Measurements from ENCODE around the gene TNIK. TPM values are rescaled to one million over a fixed set of nuclear protein-coding genes. Genes with fewer than 3 reads are reported as not detected.

Gene TNIK
- total RNA-seq, 1 donor from 2014 or later = 1.1 TPM

- no peak for DNase-seq (ENCODE audit: low read depth)
- H3K4me3 ChIP-seq (ENCODE audit: low read depth, low read length) = no peak overlapping the region
- TF ChIP-seq CTCF (IDR thresholded peaks at IDR 0.05; ENCODE audit: insufficient read depth, low read length, severe bottlenecking) = no peak
- H3K36me3 ChIP-seq (ENCODE audit: control insufficient read depth, insufficient read depth, low read length) = no peaks in the 10 kb centered on the region
- no peaks in the 10 kb centered on the region for H3K27me3 ChIP-seq (ENCODE audit: control insufficient read depth, insufficient read depth, low read length)
- no peak for FAIRE-seq
Measured at GRCh38 chr3:171212648-171213047, 247.6 kb downstream of the TNIK start.

DNA sequence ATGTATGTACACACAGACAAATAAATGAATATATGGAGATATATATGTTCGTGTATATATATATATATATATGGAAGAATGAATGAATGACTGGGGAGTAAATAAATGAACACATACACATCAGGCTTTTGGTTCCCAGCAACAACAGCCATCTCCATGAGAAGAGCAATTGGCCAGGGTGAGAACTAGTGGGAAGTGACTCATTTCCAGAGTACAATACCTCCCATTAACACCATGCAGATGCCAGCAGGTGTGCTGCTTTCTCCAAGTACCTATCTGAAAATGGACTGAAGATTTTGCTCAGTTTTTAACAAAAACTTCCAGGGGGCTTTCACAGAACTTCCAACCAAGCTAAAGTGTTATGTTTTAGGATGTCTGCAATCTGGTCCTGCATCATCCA is 253.9 kb downstream of the TNIK start:
- DNase-seq (ENCODE audit: low read depth) (peak; percentile 35), FAIRE-seq (no peak)
- no peak for TF ChIP-seq CTCF (IDR thresholded peaks at IDR 0.05; ENCODE audit: insufficient read depth, low read length, severe bottlenecking)
- Histone ChIP-seq H3K27me3 (ENCODE audit: control insufficient read depth, insufficient read depth, low read length) (no peaks in the 10 kb centered on the region), H3K36me3 (ENCODE audit: control insufficient read depth, insufficient read depth, low read length) (no peaks in the 10 kb centered on the region), H3K4me3 (ENCODE audit: low read depth, low read length) (no peak overlapping the region)

GRCh38 chr3:171204942-171205341 is 255.3 kb downstream of the TNIK start:
- Histone ChIP-seq H3K27me3 (ENCODE audit: control insufficient read depth, insufficient read depth, low read length) (no peaks in the 10 kb centered on the region), H3K36me3 (ENCODE audit: control insufficient read depth, insufficient read depth, low read length) (no peaks in the 10 kb centered on the region), H3K4me3 (ENCODE audit: low read depth, low read length) (no peak overlapping the region)
- TF ChIP-seq CTCF (IDR thresholded peaks at IDR 0.05; ENCODE audit: insufficient read depth, low read length, severe bottlenecking) = no peak
- DNase-seq (ENCODE audit: low read depth) (peak; percentile 68), FAIRE-seq (no peak)

DNA sequence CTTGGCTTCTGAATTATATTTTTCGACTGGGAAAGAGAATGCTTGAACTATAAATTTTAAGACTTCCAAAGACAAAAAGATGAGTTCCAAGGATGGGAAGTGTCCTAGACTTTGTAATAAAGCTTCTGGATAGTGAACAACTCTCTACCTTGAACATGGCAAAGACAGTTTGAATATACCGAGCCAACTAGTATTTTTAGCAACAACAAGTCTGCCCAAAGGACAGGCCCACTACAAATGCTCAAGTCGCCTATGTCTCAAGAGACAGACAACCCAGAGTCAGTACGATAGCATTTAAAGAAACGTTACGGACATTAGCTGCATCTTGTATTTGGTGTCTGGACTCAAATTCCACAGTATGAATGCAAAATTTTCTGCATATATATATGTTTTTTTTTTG is 258.4 kb downstream of the TNIK start:
- Histone ChIP-seq H3K27me3 (ENCODE audit: control insufficient read depth, insufficient read depth, low read length) (no peaks in the 10 kb centered on the region), H3K4me3 (ENCODE audit: low read depth, low read length) (no peak overlapping the region), H3K36me3 (ENCODE audit: control insufficient read depth, insufficient read depth, low read length) (no peaks in the 10 kb centered on the region)
- FAIRE-seq (no peak), DNase-seq (ENCODE audit: low read depth) (no peak)
- TF ChIP-seq CTCF (IDR thresholded peaks at IDR 0.05; ENCODE audit: insufficient read depth, low read length, severe bottlenecking) = no peak

- DNase-seq (ENCODE audit: low read depth) = no peak
- no peak overlapping the region for H3K4me3 ChIP-seq (ENCODE audit: low read depth, low read length)
- TF ChIP-seq CTCF (IDR thresholded peaks at IDR 0.05; ENCODE audit: insufficient read depth, low read length, severe bottlenecking) = no peak
- H3K36me3 ChIP-seq (ENCODE audit: control insufficient read depth, insufficient read depth, low read length) = no peaks in the 10 kb centered on the region
- H3K27me3 ChIP-seq (ENCODE audit: control insufficient read depth, insufficient read depth, low read length) = no peaks in the 10 kb centered on the region
- no peak for FAIRE-seq
Measured at GRCh38 chr3:171200750-171201088, 259.5 kb downstream of the TNIK start.

GRCh38 chr3:171200052-171200749 is 260.0 kb downstream of the TNIK start:
- no peak for TF ChIP-seq CTCF (IDR thresholded peaks at IDR 0.05; ENCODE audit: insufficient read depth, low read length, severe bottlenecking)
- FAIRE-seq = no peak

More at GRCh38 chr3:171200052-171200749, 260.0 kb downstream of the TNIK start:
- Histone ChIP-seq H3K27me3 (ENCODE audit: control insufficient read depth, insufficient read depth, low read length) (no peaks in the 10 kb centered on the region), H3K4me3 (ENCODE audit: low read depth, low read length) (no peak overlapping the region), H3K36me3 (ENCODE audit: control insufficient read depth, insufficient read depth, low read length) (no peaks in the 10 kb centered on the region)
- no peak for DNase-seq (ENCODE audit: low read depth)
